Lower leg skin (tissue), 3 donors: ENCODE data around the gene ESYT2.

Source experiments
- CTCF ChIP-seq, 3 donors: fragments of 450-650 bp; IDR thresholded peaks; one replicate each; pipeline ENCODE4 v1.5.1; 2016; ENCODE audit warnings: antibody characterized with exemption in 3 of 3, mild to moderate bottlenecking in 3 of 3, moderate library complexity in 2 of 3
- POLR2A ChIP-seq, 2 donors: fragments of 450-650 bp; IDR thresholded peaks; one replicate each; pipeline ENCODE4 v1.6.1; 2016 to 2017; ENCODE audit warnings: antibody characterized with exemption in 2 of 2, mild to moderate bottlenecking in 1 of 2, moderate library complexity in 1 of 2

- no peak for TF ChIP-seq CTCF (IDR thresholded peaks at IDR 0.05)
- TF ChIP-seq POLR2A (IDR thresholded peaks at IDR 0.05): no peak
Measured at GRCh38 chr7:158735935-158736334, 93.4 kb downstream of the ESYT2 start.
